Measurements from ENCODE around the gene KCNIP1.

- no peak for TF ChIP-seq FOXP2 (optimal IDR thresholded peaks at IDR 0.05; ENCODE audit: control extremely low read depth, extremely low read length, insufficient read depth)
- TF ChIP-seq EZH2 (IDR thresholded peaks at IDR 0.05): no peak
Measured at GRCh38 chr5:170737591-170737990, 233.8 kb downstream of the KCNIP1 start.
